H1 (cell line): ENCODE data around the gene PEX16. TPM values are rescaled to one million over a fixed set of nuclear protein-coding genes. Genes with fewer than 3 reads are reported as not detected.

ENCODE experiments used
- CTCF ChIA-PET: fragments of 300-600 bp; sonication (Branson Sonifier 250); formaldehyde crosslinking; loops from one replicate; lab custom pipeline; 2021; ENCODE audit not compliant: partially characterized antibody; lab: Charles Lee
- POLR2A ChIA-PET: fragments of 300-600 bp; sonication (Branson Sonifier 250); formaldehyde crosslinking; loops from one replicate; lab custom pipeline; 2021; ENCODE audit warnings: inconsistent platforms; ENCODE audit not compliant: partially characterized antibody; lab: Charles Lee
- DNase-seq, 2 experiments: peaks; one replicate each; pipeline versions ENCODE4 v3.0.0 to v3.0.0-alpha.2; 2010 to 2022; ENCODE audit warnings: low spot score in 2 of 2, low read depth in 1 of 2, mixed read lengths in 1 of 2
- FAIRE-seq: peaks from 2 replicates; lab custom pipeline; 2011; peaks lifted over from hg19 to GRCh38; lab: Jason Lieb, UNC
- H2AFZ ChIP-seq: 2 replicates; pipeline ENCODE4 v1.8.1; 2012; ENCODE audit warnings: low read length, inconsistent platforms
- H2AK5ac ChIP-seq: 2 replicates; pipeline ENCODE4 v1.6.1; 2013; ENCODE audit warnings: low read depth, low read length
- H2BK120ac ChIP-seq: replicated peaks from 2 replicates; pipeline ENCODE3; 2013; ENCODE audit warnings: low read depth, low read length, inconsistent platforms
- H2BK12ac ChIP-seq: 2 replicates; pipeline ENCODE4 v1.6.1; 2013; ENCODE audit warnings: low read depth, low read length
- H2BK15ac ChIP-seq: 2 replicates; pipeline ENCODE4 v1.6.1; 2013; ENCODE audit warnings: low read length
- H2BK20ac ChIP-seq: 2 replicates; pipeline ENCODE4 v1.6.1; 2013; ENCODE audit warnings: low read length
- H2BK5ac ChIP-seq: 2 replicates; pipeline ENCODE4 v1.6.1; 2013; ENCODE audit warnings: low read depth, low read length
- H3K14ac ChIP-seq: 2 replicates; pipeline ENCODE4 v1.6.1; 2013; ENCODE audit warnings: inconsistent platforms; ENCODE audit not compliant: insufficient read length
- H3K18ac ChIP-seq: 2 replicates; pipeline ENCODE4 v1.6.1; 2013; ENCODE audit warnings: low read length; ENCODE audit errors: extremely low read depth
- H3K23ac ChIP-seq: 2 replicates; pipeline ENCODE4 v1.6.1; 2013; ENCODE audit warnings: inconsistent platforms; ENCODE audit not compliant: insufficient read length
- H3K23me2 ChIP-seq: 2 replicates; pipeline ENCODE4 v1.6.1; 2013; ENCODE audit warnings: low read depth, low read length
- H3K27ac ChIP-seq: 2 replicates; pipeline ENCODE4 v1.6.1; 2011; ENCODE audit warnings: low read depth, low read length, inconsistent platforms
- H3K27me3 ChIP-seq, 4 experiments: replicated peaks in 1 of 4; 1 replicate in 1 of 4; 2 replicates in 3 of 4; pipeline versions ENCODE4 v1.6.1 to v1.8.1; 2011 to 2013; ENCODE audit warnings: low read length in 3 of 4, mild to moderate bottlenecking in 3 of 4, inconsistent platforms in 2 of 4, mixed read lengths in 2 of 4, moderate library complexity in 1 of 4; ENCODE audit not compliant: control insufficient read depth in 3 of 4, insufficient read depth in 3 of 4; ENCODE audit errors: extremely low read depth in 1 of 4
- H3K36me3 ChIP-seq, 4 experiments: 2 replicates each; pipeline versions ENCODE4 v1.6.1 to v1.8.1; 2011 to 2013; ENCODE audit warnings: mild to moderate bottlenecking in 4 of 4, low read length in 3 of 4, moderate library complexity in 2 of 4, control low read depth in 1 of 4, inconsistent platforms in 1 of 4; ENCODE audit not compliant: insufficient read depth in 4 of 4, control insufficient read depth in 2 of 4
- H3K4ac ChIP-seq: replicated peaks from 2 replicates; pipeline ENCODE3; 2013; ENCODE audit warnings: low read length, low read depth, mixed read lengths, inconsistent platforms; ENCODE audit not compliant: insufficient read length
- H3K4me1 ChIP-seq, 4 experiments: replicated peaks in 1 of 4; 1 replicate in 1 of 4; 2 replicates in 3 of 4; pipeline versions ENCODE4 v1.6.1 to v1.8.1; 2011 to 2013; ENCODE audit warnings: low read length in 3 of 4, inconsistent platforms in 2 of 4, mixed read lengths in 1 of 4; ENCODE audit not compliant: insufficient read depth in 4 of 4, control insufficient read depth in 3 of 4
- H3K4me2 ChIP-seq, 2 experiments: 2 replicates each; pipeline versions ENCODE4 v1.6.1 to v1.8.1; 2011 to 2013; ENCODE audit warnings: low read depth in 2 of 2, low read length in 2 of 2, control low read depth in 1 of 2, inconsistent platforms in 1 of 2, mild to moderate bottlenecking in 1 of 2; ENCODE audit not compliant: insufficient read depth in 1 of 2
- H3K4me3 ChIP-seq, 4 experiments: fragments of 200-600, 300-600 bp in 1 of 4; sonication (generic), shearing (Covaris generic), sonication (Bioruptor Twin) in 1 of 4; 2 replicates each; pipeline versions ENCODE4 v1.5.1 to v1.8.1; 2011 to 2016; ENCODE audit warnings: low read length in 4 of 4, low read depth in 3 of 4, control low read depth in 2 of 4, inconsistent platforms in 2 of 4, mild to moderate bottlenecking in 2 of 4, mixed read lengths in 1 of 4, moderate library complexity in 1 of 4; ENCODE audit not compliant: insufficient read depth in 2 of 4; ENCODE audit errors: extremely low read depth in 1 of 4
- H3K56ac ChIP-seq: replicated peaks from 2 replicates; pipeline ENCODE3; 2013; ENCODE audit warnings: low read depth, mild to moderate bottlenecking, mixed read lengths, low read length, inconsistent platforms; ENCODE audit not compliant: insufficient read length
- H3K79me1 ChIP-seq: 2 replicates; pipeline ENCODE4 v1.6.1; 2013; ENCODE audit warnings: low read depth, low read length, control low read depth
- H3K79me2 ChIP-seq, 2 experiments: 2 replicates each; pipeline versions ENCODE4 v1.6.1 to v1.8.1; 2012 to 2013; ENCODE audit warnings: low read length in 2 of 2, mild to moderate bottlenecking in 2 of 2, inconsistent platforms in 1 of 2; ENCODE audit not compliant: insufficient read depth in 2 of 2, control insufficient read depth in 1 of 2
- H3K9ac ChIP-seq, 4 experiments: replicated peaks in 1 of 4; 1 replicate in 1 of 4; 2 replicates in 3 of 4; pipeline versions ENCODE4 v1.6.1 to v1.8.1; 2011 to 2013; ENCODE audit warnings: low read depth in 3 of 4, low read length in 3 of 4, control low read depth in 2 of 4, mild to moderate bottlenecking in 2 of 4, moderate library complexity in 2 of 4, inconsistent platforms in 1 of 4; ENCODE audit errors: extremely low read depth in 1 of 4
- H3K9me3 ChIP-seq, 2 experiments: 2 replicates each; pipeline versions ENCODE4 v1.6.1 to v1.8.1; 2012 to 2013; ENCODE audit warnings: mild to moderate bottlenecking in 2 of 2, moderate library complexity in 2 of 2, control low read depth in 1 of 2, inconsistent platforms in 1 of 2, low read depth in 1 of 2, low read length in 1 of 2, mixed read lengths in 1 of 2; ENCODE audit not compliant: insufficient read depth in 2 of 2
- H4K20me1 ChIP-seq, 2 experiments: replicated peaks in 1 of 2; 2 replicates each; pipeline versions ENCODE3 to v1.8.1; 2011 to 2013; ENCODE audit warnings: inconsistent platforms in 2 of 2, low read length in 2 of 2, mild to moderate bottlenecking in 1 of 2; ENCODE audit not compliant: insufficient read depth in 2 of 2, control insufficient read depth in 1 of 2
- H4K5ac ChIP-seq: 2 replicates; pipeline ENCODE4 v1.6.1; 2013; ENCODE audit warnings: low read length, low read depth, mixed read lengths, inconsistent platforms; ENCODE audit not compliant: insufficient read length
- H4K8ac ChIP-seq: 2 replicates; pipeline ENCODE4 v1.8.0; 2013; ENCODE audit warnings: mild to moderate bottlenecking, moderate library complexity, low read length, inconsistent platforms; ENCODE audit not compliant: insufficient read depth; ENCODE audit errors: extremely low read depth
- H4K91ac ChIP-seq: replicated peaks from 2 replicates; pipeline ENCODE3; 2013; ENCODE audit warnings: low read length, mixed read lengths, inconsistent platforms; ENCODE audit not compliant: insufficient read length
- ATF2 ChIP-seq: IDR thresholded peaks from 2 replicates; pipeline ENCODE4 v1.6.1; 2012; ENCODE audit warnings: low read length, inconsistent platforms
- BCL11A ChIP-seq, 2 experiments: IDR thresholded peaks; one replicate each; pipeline ENCODE4 v1.6.1; 2011; ENCODE audit warnings: low read depth in 2 of 2, low read length in 2 of 2, mild to moderate bottlenecking in 2 of 2
- KDM4A ChIP-seq: IDR thresholded peaks from one replicate; pipeline ENCODE4 v1.7.1; 2012; ENCODE audit warnings: low read depth, mild to moderate bottlenecking, moderate library complexity, low read length, inconsistent platforms; ENCODE audit not compliant: severe bottlenecking
- KDM5A ChIP-seq: fragments of 200-600 bp; IDR thresholded peaks from 2 replicates; pipeline ENCODE4 v1.7.1; 2012; ENCODE audit warnings: mild to moderate bottlenecking, low read length, inconsistent platforms, mixed read lengths
- SUZ12 ChIP-seq: fragments of 200-600 bp; sonication (generic); IDR thresholded peaks from 2 replicates; pipeline ENCODE4 v1.6.1; 2012; ENCODE audit warnings: mild to moderate bottlenecking, inconsistent platforms, low read length, moderate library complexity, mixed read lengths
- WGBS, 2 experiments: shearing (Covaris generic) in 1 of 2; methylation state at CpG; one replicate each; pipeline versions ENCODE4 v1.1.6 to v1.1.7; 2013 to 2015; ENCODE audit warnings: low lambda C conversion rate in 2 of 2, mixed read lengths in 2 of 2, inconsistent platforms in 1 of 2, low coverage in 1 of 2, missing lambda C conversion rate in 1 of 2; ENCODE audit not compliant: insufficient replicate concordance in 2 of 2, insufficient coverage in 1 of 2, insufficient read length in 1 of 2; ENCODE audit errors: extremely low coverage in 1 of 2, missing lambda C conversion rate in 1 of 2; 5-methylcytosine and 5-hydroxymethylcytosine counted together
- polyA plus RNA-seq, 7 experiments: library from polyadenylated mRNA; depleted of rRNA in 3 of 7; stranded (reverse) in 5 of 7; unstranded in 2 of 7; fragments of >200 nt in 5 of 7; fragments of 200-250 nt in 2 of 7; gene quantifications; 1 replicate in 5 of 7; 2 replicates in 1 of 7; 4 replicates in 1 of 7; pipeline versions ENCODE4 v1.2.1 to v1.2.3, GENCODE V29; 2011 to 2013; ENCODE audit warnings: missing spikeins in 2 of 7, mixed read lengths in 2 of 7
- total RNA-seq: library from RNA; stranded (reverse); fragmentation: NEBNext Ultra II Directional; extraction: Animal tissue kit (Norgen Biotek cat#: 25700); gene quantifications from 2 replicates; pipeline ENCODE4 v1.2.1, GENCODE V29; 2021

Gene PEX16
- total and polyA plus RNA-seq, 2 of the 8 experiments (the other 6 are each of a cell fraction or from before 2014, with no cell fraction given) = 29.2 to 36.0 TPM

DNA sequence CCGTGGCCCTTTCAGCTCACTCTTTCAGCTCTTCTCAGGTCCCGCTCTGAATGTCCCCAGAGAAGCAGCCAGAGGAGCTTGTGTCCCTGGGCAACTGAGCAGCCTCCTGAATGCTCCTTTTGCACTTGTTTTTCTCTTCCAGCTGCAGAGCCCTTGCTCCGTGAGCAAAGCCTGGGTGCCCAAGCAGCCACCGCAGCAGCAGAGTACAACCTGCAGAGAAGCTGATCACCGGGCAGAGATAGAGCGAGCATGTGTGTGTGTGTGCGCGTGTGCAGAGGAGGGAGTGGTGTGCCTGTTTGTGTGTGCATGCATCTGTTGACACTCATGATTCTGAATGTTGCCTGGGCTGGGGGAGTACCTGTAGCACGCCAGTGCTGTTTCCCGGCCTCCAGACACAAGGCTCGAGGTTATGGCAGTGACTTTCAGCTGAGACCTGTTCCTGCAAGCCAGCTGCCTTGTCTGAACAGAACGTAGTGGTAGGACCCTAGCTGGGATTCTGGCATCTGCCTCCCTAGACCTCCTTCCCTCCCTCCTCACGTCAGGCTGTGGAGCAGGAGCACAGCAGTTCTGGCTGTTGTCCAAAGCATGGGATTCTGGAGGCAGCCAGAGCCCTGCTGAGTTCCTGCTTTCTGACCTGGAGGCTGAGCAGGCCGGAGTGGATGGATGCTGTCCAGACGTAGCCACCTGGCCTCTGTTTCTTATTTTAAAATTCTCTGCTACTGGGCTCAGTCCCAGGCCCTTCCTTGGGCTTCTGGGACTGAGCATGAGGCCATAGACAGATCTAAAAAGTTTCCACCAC lies 36.7 kb downstream of the PEX16 start:
- FAIRE-seq (no peak), DNase-seq (no peak)
- Histone ChIP-seq H2BK15ac (no peak overlapping the region), H3K79me1 (peaks cover 3% of the 10 kb centered on the region; the same call in 1 of the 2 replicates), H2AK5ac (no peak overlapping the region), H3K27ac (no peak overlapping the region; the same call in 1 of the 2 replicates), H2BK12ac (no peak overlapping the region), H4K8ac (no peak overlapping the region), H3K23ac (no peak overlapping the region), H3K4me3 (no peak overlapping the region), H3K18ac (no peak overlapping the region), H3K27me3 (no peaks in the 10 kb centered on the region; a peak in 2 of 7 replicates), H2BK120ac (no peak overlapping the region), H3K14ac (no peak overlapping the region), H3K23me2 (peaks cover 4% of the 10 kb centered on the region; the same call in 1 of the 2 replicates), H3K56ac (no peak overlapping the region), H3K9ac (no peak overlapping the region), H3K79me2 (no peaks in the 10 kb centered on the region), H3K4me2 (no peak overlapping the region), H3K9me3 (no peaks in the 10 kb centered on the region), H3K4me1 (peaks cover 2 to 9% (median 7%) of the 10 kb centered on the region in 4 experiments), H4K91ac (no peak overlapping the region), H2AFZ (no peak overlapping the region), H3K4ac (no peak overlapping the region), H4K5ac (no peak overlapping the region), H2BK20ac (0 out of 2 replicates have a peak overlapping the region, but pooled peaks have one; percentile 32), H3K36me3 (no peaks in the 10 kb centered on the region; a peak in 2 of 8 replicates), H2BK5ac (no peak overlapping the region; the same call in 1 of the 2 replicates), H4K20me1 (peaks cover 0 to 5% of the 10 kb centered on the region in 2 experiments)
- TF ChIP-seq KDM5A (no peak), ATF2 (no peak), KDM4A (no peak), BCL11A (IDR thresholded peaks at IDR 0.05; ENCODE audit: low read depth in 2 of 2, low read length in 2 of 2) (no peak), SUZ12 (no peak)
- WGBS, 2 experiments = 94% methylated on average over 15 of the region's 15 CpGs; no CpG with 5 or more reads in 1 of the 2 experiments
- POLR2A ChIA-PET = interaction anchor here (0.9 to 1.2 kb wide), 2 partner anchors 15 to 27 kb away, joined by 3 to 4 read pairs; no protein-coding TSS in a partner anchor
- CTCF ChIA-PET = interaction anchor here (0.6 to 5.2 kb wide), 8 partner anchors 9 to 486 kb away, joined by 3 to 41 read pairs (median 4); partner anchors contain the start of gene PEX16
